ELF-1 (cell line): ENCODE measurements around the gene CRTAP.
"Not testable (repeated sequence)": the region's sequence is repeated elsewhere in the genome, so short reads cannot be mapped to it uniquely, and the experiment has no call there.

ENCODE experiments used
- DNase-seq: peaks from one replicate; pipeline ENCODE4 v3.0.0-alpha.2; 2016; ENCODE audit warnings: low read depth, low spot score

Gene CRTAP

GRCh38 chr3:33099701-33100100 is 14.1 kb upstream of the CRTAP start:
- DNase-seq = no peak

DNA sequence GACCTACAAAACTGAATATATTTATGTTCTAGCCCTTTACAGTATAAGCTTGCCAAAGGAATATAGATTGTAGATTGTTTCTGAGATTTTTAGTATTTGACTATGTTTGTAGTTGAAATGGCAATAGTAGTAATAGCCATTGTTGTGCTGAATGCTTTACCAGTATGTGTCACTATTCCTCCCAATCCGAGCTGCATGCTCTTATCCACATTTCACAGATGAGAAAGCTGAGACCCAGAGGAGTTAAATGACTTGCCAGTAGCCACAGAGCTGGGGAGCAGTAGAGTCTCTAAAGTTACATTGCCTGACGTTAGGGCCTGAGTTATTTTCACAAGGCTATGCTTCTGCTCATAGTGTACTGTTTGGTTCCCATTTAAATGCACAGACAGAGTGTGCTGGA is 13.6 kb upstream of the CRTAP start:
- no peak for DNase-seq

GRCh38 chr3:33103034-33103433 is 10.8 kb upstream of the CRTAP start:
- no peak for DNase-seq

DNA sequence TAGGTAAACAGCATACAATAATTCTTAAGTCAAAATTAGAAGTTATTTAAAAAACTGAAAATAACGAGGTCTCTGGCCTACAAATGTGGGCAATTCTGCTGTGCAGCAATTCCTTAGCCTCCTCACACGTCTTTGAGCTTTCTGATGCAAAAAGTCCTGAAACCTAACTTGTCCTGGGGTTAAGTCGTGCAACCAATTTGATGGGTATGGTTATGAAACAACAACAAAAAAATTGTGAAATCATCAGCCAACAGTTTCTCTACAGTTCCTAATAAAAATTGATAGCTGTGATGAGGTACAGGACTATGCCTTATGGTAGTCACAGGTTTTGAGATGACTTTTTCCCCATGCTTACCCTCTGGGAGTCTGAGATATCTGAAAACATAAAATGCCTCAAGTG is 10.3 kb upstream of the CRTAP start:
- DNase-seq = no peak

DNA sequence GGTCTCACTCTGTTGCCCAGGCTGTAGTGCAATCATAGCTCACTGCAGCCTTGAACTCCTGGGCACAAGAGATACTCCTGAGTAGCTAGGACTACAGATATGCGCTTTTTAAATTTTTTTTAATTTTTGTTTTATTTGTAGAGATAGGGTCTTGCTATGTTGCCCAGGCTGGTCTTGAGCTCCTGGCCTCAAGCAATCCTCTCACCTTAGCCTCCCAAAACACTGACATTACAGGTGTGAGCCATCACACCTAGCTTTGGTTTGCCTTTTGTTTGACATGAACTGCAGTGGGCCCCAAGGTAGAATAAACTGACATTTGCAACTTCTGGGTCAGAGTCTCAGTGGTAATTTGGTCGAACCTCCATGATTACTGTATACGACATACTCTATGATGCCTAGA is 9.0 kb upstream of the CRTAP start:
- no peak for DNase-seq

- DNase-seq = no peak
Measured at GRCh38 chr3:33105341-33105948, 8.4 kb upstream of the CRTAP start.

DNA sequence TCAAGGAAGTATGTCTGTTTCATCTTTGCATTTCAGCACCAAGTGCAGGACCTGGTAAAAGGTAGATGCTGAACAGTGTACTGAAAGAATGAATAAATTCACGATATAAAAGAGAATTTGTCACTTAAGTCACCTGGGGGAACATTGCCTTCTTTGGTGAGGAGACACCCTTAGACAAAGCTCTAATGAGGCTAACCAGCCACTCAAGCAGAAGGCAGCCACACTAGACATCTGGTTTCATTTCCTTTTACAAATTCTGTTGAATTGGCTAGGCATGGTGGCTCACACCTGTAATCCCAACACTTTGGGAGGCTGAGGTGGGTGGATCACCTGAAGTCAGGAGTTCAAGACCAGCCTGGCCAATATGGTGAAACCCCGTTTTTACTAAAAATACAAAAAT is 7.0 kb upstream of the CRTAP start:
- not testable (repeated sequence) for DNase-seq

DNA sequence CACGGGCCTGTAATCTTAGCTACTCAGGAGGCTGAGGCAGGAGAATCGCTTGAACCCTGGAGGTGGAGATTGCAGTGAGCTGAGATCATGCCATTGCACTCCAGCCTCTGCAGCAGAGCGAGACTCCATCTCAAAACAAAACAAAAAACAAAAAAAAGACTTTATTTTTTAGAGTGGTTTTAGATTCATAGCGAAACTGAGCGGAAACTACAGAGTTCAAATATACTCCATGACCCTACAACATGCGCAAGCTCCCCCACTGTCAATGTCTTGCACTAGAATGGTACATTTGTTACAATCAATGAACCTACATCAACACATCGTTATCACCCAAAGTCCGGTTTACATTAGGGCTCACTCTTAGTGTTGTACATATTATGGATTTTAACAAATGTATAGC is 2.2 kb upstream of the CRTAP start:
- no peak for DNase-seq

DNA sequence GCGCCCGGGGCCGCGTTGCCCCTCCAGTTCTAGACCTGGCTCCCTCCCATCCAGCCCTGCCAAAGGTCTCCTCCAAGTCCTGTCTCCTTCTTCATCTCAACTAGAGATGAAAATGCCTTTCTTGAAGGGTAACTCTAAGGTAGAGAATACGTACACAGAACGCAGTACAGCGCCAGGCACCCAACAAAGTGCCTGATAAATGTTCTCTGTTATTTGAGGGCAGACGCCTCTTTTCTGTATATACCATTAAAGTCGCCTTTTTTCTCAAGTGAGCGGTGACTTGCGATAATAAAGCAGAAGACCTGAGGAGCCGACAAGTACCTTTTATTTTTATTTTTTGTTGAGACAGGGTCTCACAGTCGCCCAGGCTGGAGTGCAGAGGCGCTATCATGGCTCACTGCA is 809 bp downstream of the CRTAP start:
- no peak for DNase-seq

GRCh38 chr3:33115024-33115768 is 1.4 kb downstream of the CRTAP start:
- peak; percentile 66 for DNase-seq

GRCh38 chr3:33117461-33117860 is 3.6 kb downstream of the CRTAP start:
- DNase-seq = no peak

GRCh38 chr3:33119891-33120290 is 6.1 kb downstream of the CRTAP start:
- DNase-seq = no peak

- DNase-seq = no peak
Measured at GRCh38 chr3:33122991-33123390, 9.2 kb downstream of the CRTAP start.

- DNase-seq = no peak
Measured at GRCh38 chr3:33124638-33125037, 10.8 kb downstream of the CRTAP start.

DNA sequence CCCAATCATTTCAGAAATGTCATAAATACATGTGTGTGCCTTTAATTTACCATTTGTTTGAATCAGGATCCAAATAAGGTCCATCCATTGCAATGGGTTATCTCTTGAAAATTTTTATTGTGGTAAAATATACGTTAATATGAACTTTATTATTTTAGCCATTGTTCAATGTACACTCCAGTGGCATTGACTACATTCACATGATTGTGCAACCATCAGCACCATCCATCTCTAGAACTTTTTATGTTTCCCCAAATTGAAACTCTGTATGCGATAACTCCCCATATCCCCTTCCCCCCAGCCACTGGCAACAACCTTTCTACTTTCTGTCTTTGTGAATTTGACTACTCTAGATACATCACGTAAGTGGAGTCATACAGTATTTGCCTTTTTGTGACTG is 12.0 kb downstream of the CRTAP start:
- DNase-seq = no peak

DNA sequence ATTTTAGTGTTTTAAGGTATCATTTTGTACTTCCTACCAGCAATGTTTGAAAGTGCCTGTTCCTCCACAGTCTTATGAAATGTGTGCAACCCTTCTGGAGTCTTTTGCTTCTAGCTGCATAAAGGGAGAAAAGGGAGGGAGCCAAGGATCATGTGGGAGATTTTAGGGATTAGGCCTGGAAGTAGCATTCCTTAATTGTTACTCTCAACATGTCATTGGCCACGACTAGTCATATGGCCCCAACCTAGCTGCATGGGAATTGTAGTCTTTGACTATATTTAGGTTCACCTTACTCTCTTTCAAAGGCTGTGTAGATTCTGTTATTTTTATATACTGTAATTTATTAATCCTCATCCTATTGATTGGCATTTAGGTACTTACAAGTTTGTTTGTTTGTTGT is 14.9 kb downstream of the CRTAP start:
- no peak for DNase-seq

GRCh38 chr3:33130144-33130543 is 16.3 kb downstream of the CRTAP start:
- no peak for DNase-seq

- peak; percentile 87 for DNase-seq
Measured at GRCh38 chr3:33131331-33132018, 17.7 kb downstream of the CRTAP start.

DNA sequence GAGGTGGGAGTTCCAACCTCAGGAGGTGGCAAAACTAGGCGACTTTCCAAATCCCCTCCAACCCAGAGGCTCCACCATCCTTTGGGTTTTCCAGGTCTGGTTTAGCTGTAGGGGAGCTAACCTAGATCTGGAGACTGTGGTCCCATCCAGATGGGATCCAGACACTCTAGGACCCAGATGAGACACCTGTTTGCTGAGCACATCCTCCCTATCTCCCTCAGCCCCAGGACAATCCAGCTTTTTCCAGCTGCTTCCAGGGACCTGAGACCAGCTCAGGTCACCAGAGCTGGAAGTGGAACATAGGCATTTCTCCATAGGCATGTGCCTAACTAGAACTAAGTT is 18.2 kb downstream of the CRTAP start:
- no peak for DNase-seq

DNA sequence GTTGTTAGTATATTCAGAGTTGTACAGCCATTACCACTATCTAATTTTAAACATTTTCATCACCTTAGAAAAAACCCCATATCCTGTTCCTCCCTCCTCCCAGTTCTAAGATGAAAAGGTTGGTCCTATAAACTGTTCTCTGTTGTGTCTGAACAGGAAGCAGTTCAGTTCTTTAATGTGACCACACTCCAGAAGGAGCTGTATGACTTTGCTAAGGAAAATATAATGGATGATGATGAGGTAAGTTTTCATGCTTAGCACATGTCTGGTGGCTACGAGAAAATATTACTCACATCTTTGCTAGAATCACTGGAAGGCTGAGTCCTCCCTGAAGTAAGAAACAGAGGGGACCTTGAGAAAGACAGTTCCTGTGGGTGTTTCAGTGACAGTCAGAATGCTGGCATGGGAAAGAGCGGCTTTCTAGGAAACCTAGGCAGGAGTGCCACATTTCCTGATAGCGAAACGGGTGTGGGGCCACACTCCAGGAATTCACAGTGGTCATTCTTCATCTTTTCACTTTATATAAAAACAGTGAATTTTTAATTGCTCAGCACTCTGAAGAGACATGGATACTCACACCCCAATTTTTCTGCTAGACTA is 20.3 kb downstream of the CRTAP start:
- no peak for DNase-seq

DNA sequence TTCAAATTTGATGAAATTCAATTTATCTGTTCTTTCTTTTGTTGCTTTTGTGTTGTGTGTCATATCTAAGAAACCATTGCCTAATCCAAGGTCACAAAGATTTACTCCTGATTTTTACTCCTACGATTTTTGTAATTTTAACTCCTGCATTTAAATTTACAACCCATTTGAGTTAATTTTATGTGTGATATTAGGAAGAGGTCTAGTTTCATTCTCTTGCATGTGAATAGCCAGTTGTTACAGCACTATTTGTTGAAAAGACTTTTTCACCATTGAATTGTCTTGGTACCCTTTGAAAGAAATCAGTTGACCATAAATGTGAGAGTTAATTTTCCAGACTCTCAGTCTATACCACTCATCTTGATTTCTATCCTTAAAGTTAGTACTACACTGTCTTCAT is 23.9 kb downstream of the CRTAP start:
- DNase-seq = no peak

GRCh38 chr3:33139006-33139623 is 25.3 kb downstream of the CRTAP start:
- DNase-seq = not testable (repeated sequence)
